Suprapubic skin (tissue), 4 donors: ENCODE results near the gene DYNC1I2. TPM values are rescaled to one million over a fixed set of nuclear protein-coding genes. Genes with fewer than 3 reads are reported as not detected.

Experiments
- DNase-seq, 2 donors: peaks; one replicate each; pipeline ENCODE4 v3.0.0-alpha.2; 2019; ENCODE audit warnings: low spot score in 2 of 2
- H3K27ac ChIP-seq: fragments of 200-600 bp; sonication (generic); one replicate; pipeline ENCODE4 v1.5.1; 2019
- H3K27me3 ChIP-seq: fragments of 200-600 bp; sonication (generic); one replicate; pipeline ENCODE4 v1.5.1; 2019
- H3K36me3 ChIP-seq: fragments of 200-600 bp; sonication (generic); one replicate; pipeline ENCODE4 v1.5.1; 2019
- H3K4me1 ChIP-seq: fragments of 200-600 bp; sonication (generic); one replicate; pipeline ENCODE4 v1.5.1; 2019
- H3K4me3 ChIP-seq: fragments of 200-600 bp; sonication (generic); one replicate; pipeline ENCODE4 v1.5.1; 2019; ENCODE audit warnings: mild to moderate bottlenecking
- H3K9me3 ChIP-seq: fragments of 200-600 bp; sonication (generic); one replicate; pipeline ENCODE4 v1.5.1; 2019
- CTCF ChIP-seq, 2 donors: fragments of 200-600 bp in 1 of 2; fragments of 450-650 bp in 1 of 2; sonication (generic) in 1 of 2; IDR thresholded peaks; one replicate each; pipeline ENCODE4 v1.5.1; 2016 to 2019; ENCODE audit warnings: antibody characterized with exemption in 2 of 2, mild to moderate bottlenecking in 1 of 2, moderate library complexity in 1 of 2
- EP300 ChIP-seq: sonication (generic); formaldehyde crosslinking; IDR thresholded peaks from one replicate; pipeline ENCODE4 v1.6.1; 2017; ENCODE audit warnings: antibody characterized with exemption
- POLR2A ChIP-seq, 2 donors: fragments of 450-650 bp; IDR thresholded peaks; one replicate each; pipeline ENCODE4 v1.6.1; 2017; ENCODE audit warnings: antibody characterized with exemption in 2 of 2, mild to moderate bottlenecking in 2 of 2, moderate library complexity in 2 of 2
- POLR2AphosphoS5 ChIP-seq, 3 donors: sonication (generic); formaldehyde crosslinking; IDR thresholded peaks; one replicate each; pipeline ENCODE4 v1.6.1; 2017; ENCODE audit warnings: antibody characterized with exemption in 3 of 3
- WGBS: methylation state at CpG from one replicate; pipeline ENCODE4 v1.1.5; 2018; 5-methylcytosine and 5-hydroxymethylcytosine counted together
- total RNA-seq, 4 donors: library from RNA; depleted of rRNA; stranded (reverse); fragments of >200 nt; gene quantifications; one replicate each; pipeline ENCODE4 v1.1.0, GENCODE V29; 2016

Gene DYNC1I2
- total RNA-seq, 4 donors from 2014 or later, result 65.0 to 78.7 (median 67.9) TPM

GRCh38 chr2:171712051-171712450, 24.8 kb downstream of the DYNC1I2 start:
- H3K9me3 ChIP-seq, result no peaks in the 10 kb centered on the region
- H3K27me3 ChIP-seq, result no peaks in the 10 kb centered on the region
- H3K4me1 ChIP-seq, result peaks cover 7% of the 10 kb centered on the region
- no peak overlapping the region for H3K4me3 ChIP-seq
- no peak for DNase-seq
- TF ChIP-seq CTCF (IDR thresholded peaks at IDR 0.05), result no peak
- TF ChIP-seq POLR2AphosphoS5 (IDR thresholded peaks at IDR 0.05), result no peak
- no peak for TF ChIP-seq POLR2A (IDR thresholded peaks at IDR 0.05)
- no peak for TF ChIP-seq EP300
- peaks cover 16% of the 10 kb centered on the region for H3K36me3 ChIP-seq
- WGBS, result 65% methylated on average over 2 of the region's 2 CpGs
- H3K27ac ChIP-seq, result no peak overlapping the region

GRCh38 chr2:171718720-171719119, 31.5 kb downstream of the DYNC1I2 start:
- Histone ChIP-seq H3K27me3 (no peaks in the 10 kb centered on the region), H3K27ac (no peak overlapping the region), H3K9me3 (no peaks in the 10 kb centered on the region), H3K36me3 (peaks cover 29% of the 10 kb centered on the region), H3K4me1 (no peaks in the 10 kb centered on the region), H3K4me3 (no peak overlapping the region)
- 95% methylated on average over 4 of the region's 4 CpGs for WGBS
- no peak for DNase-seq
- TF ChIP-seq POLR2AphosphoS5 (IDR thresholded peaks at IDR 0.05) (no peak), EP300 (no peak), POLR2A (IDR thresholded peaks at IDR 0.05) (no peak), CTCF (IDR thresholded peaks at IDR 0.05) (no peak)

GRCh38 chr2:171719660-171720059, 32.4 kb downstream of the DYNC1I2 start:
- Histone ChIP-seq H3K4me3 (no peak overlapping the region), H3K27ac (no peak overlapping the region), H3K36me3 (peaks cover 29% of the 10 kb centered on the region), H3K27me3 (no peaks in the 10 kb centered on the region), H3K9me3 (no peaks in the 10 kb centered on the region), H3K4me1 (no peaks in the 10 kb centered on the region)
- 91% methylated on average over 3 of the region's 3 CpGs for WGBS
- TF ChIP-seq EP300 (no peak), POLR2AphosphoS5 (IDR thresholded peaks at IDR 0.05) (no peak), CTCF (IDR thresholded peaks at IDR 0.05) (no peak), POLR2A (IDR thresholded peaks at IDR 0.05) (no peak)
- no peak for DNase-seq

- WGBS, result 82% methylated on average over 12 of the region's 12 CpGs
- TF ChIP-seq POLR2AphosphoS5 (IDR thresholded peaks at IDR 0.05) (no peak), CTCF (IDR thresholded peaks at IDR 0.05) (no peak), EP300 (no peak), POLR2A (IDR thresholded peaks at IDR 0.05) (no peak)
- Histone ChIP-seq H3K27me3 (no peaks in the 10 kb centered on the region), H3K4me3 (no peak overlapping the region), H3K27ac (no peak overlapping the region), H3K4me1 (no peaks in the 10 kb centered on the region), H3K9me3 (no peaks in the 10 kb centered on the region), H3K36me3 (peaks cover 32% of the 10 kb centered on the region)
- DNase-seq, result no peak
Observed at GRCh38 chr2:171723716-171724683, 36.7 kb downstream of the DYNC1I2 start.

GRCh38 chr2:171726847-171727450, 39.7 kb downstream of the DYNC1I2 start:
- Histone ChIP-seq H3K9me3 (no peaks in the 10 kb centered on the region), H3K27ac (no peak overlapping the region), H3K4me3 (no peak overlapping the region), H3K4me1 (no peaks in the 10 kb centered on the region), H3K27me3 (no peaks in the 10 kb centered on the region), H3K36me3 (peaks cover 62% of the 10 kb centered on the region)
- no peak for DNase-seq
- TF ChIP-seq EP300, result no peak
- no peak for TF ChIP-seq CTCF (IDR thresholded peaks at IDR 0.05)
- no peak for TF ChIP-seq POLR2AphosphoS5 (IDR thresholded peaks at IDR 0.05)
- no peak for TF ChIP-seq POLR2A (IDR thresholded peaks at IDR 0.05)
- WGBS, result 69% methylated on average over 1 of the region's 1 CpG
